OCI-M2 (cell line): ENCODE measurements around the gene EIPR1.
"Not testable (repeated sequence)": the region's sequence is repeated elsewhere in the genome, so short reads cannot be mapped to it uniquely, and the experiment has no call there.

Source experiments
- DNase-seq: peaks from one replicate; lab custom pipeline; 2025; ENCODE audit not compliant: unreplicated experiment; lab: John Stamatoyannopoulos, UW

The EIPR1 gene

GRCh38 chr2:3403587-3404334, 26.1 kb upstream of the EIPR1 start:
- no peak for DNase-seq

GRCh38 chr2:3399829-3400228, 22.2 kb upstream of the EIPR1 start:
- no peak for DNase-seq

- DNase-seq, result no peak
Observed at GRCh38 chr2:3399381-3399780, 21.8 kb upstream of the EIPR1 start.

GRCh38 chr2:3398857-3399256, 21.2 kb upstream of the EIPR1 start:
- DNase-seq, result no peak

GRCh38 chr2:3396920-3397559, 19.4 kb upstream of the EIPR1 start:
- DNase-seq, result no peak

GRCh38 chr2:3392216-3392615, 14.6 kb upstream of the EIPR1 start:
- no peak for DNase-seq

DNA sequence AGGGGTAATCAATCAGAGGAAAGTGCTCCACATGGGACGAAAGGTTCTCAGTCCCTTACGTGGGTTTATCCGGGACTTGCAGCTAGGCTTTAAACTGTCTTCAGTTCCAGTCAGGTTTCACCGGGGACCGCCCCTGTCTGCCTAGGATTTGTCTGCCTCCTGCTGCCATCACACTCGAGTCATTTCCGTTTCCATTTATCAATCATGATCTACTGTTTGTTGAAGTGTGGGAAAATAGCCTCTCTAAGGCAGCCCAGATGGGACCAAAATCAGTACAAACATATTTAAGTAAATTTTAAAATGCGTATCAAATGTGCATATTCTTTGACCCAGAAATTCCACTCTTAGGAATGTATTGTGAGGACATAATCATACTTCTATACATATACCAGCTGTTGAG, 12.4 kb upstream of the EIPR1 start:
- no peak for DNase-seq

- DNase-seq, result no peak
Observed at GRCh38 chr2:3389193-3389592, 11.6 kb upstream of the EIPR1 start.

DNA sequence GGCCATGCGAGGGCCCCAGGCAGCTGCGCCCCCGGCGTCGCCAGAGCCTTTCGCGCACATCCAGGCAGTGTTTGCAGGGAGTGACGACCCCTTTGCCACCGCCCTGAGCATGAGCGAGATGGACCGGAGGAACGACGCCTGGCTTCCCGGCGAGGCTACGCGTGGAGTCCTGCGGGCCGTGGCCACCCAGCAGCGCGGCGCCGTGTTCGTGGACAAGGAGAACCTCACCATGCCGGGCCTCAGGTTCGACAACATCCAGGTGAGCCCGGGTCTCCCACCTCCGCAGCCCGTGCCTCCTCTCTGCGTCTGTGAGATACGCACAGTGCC, 10.8 kb upstream of the EIPR1 start:
- no peak for DNase-seq

DNA sequence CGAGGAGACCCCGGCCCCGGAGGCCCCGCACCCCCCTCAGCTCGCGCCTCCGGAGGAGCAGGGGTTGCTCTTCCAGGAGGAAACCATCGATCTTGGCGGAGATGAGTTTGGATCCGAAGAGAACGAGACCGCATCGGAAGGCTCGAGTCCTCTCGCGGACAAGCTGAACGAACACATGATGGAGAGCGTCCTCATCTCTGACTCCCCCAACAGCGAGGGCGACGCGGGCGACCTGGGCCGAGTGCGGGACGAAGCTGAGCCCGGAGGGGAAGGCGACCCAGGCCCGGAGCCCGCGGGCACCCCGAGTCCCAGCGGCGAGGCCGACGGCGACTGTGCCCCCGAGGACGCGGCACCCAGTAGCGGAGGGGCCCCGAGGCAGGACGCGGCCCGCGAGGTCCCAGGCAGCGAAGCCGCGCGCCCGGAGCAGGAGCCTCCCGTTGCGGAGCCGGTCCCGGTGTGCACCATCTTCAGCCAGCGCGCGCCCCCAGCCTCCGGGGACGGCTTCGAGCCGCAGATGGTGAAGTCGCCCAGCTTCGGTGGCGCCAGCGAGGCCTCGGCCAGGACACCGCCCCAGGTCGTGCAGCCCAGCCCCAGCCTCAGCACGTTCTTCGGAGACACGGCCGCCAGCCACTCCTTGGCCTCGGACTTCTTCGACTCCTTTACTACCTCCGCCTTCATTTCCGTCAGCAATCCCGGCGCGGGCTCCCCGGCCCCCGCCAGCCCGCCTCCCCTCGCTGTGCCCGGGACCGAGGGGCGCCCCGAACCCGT, 10.2 kb upstream of the EIPR1 start:
- DNase-seq, result no peak

DNA sequence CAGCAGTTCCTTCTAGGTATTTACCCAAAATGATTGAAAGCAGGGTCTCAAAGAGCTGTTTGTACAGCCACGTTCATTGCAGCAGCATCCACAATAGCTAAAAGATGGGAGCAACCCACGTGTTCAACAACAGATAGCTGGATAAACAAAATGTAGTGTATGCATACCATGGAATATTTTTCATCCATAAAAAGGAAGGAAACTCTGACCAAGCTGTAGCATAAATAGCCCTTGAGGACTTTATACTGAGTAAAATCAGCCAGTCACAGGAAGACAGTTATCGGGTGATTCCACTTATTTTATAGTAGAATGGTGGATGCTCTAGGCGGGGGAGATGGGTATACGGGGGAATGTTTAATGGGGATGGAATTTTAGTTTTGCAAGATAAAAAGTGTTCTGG, 9.4 kb upstream of the EIPR1 start:
- DNase-seq, result no peak

DNA sequence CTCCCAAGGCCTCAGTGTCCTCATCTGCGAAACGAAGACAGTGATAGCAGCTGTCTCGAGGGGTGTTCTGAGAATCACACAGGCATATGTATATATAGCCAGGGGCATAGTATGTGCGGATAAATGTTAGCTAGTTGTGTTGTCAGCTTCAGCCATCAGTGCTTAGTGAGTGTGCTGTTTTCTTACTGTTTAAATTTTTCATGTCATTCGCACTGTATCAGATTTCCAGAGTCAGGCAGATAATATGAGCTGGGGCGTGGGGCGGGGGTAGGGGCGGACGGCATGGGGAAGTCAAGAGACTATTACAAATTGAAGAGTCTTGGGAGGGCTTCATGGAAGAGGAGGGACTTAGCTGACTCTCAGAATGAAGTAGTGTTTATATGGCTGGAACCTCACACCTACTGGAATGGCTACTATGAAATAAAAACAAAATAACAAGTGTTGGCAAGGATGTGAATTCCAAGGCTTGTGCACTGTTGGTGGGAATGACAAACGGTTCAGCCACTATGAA, 8.9 kb upstream of the EIPR1 start:
- DNase-seq, result no peak

DNA sequence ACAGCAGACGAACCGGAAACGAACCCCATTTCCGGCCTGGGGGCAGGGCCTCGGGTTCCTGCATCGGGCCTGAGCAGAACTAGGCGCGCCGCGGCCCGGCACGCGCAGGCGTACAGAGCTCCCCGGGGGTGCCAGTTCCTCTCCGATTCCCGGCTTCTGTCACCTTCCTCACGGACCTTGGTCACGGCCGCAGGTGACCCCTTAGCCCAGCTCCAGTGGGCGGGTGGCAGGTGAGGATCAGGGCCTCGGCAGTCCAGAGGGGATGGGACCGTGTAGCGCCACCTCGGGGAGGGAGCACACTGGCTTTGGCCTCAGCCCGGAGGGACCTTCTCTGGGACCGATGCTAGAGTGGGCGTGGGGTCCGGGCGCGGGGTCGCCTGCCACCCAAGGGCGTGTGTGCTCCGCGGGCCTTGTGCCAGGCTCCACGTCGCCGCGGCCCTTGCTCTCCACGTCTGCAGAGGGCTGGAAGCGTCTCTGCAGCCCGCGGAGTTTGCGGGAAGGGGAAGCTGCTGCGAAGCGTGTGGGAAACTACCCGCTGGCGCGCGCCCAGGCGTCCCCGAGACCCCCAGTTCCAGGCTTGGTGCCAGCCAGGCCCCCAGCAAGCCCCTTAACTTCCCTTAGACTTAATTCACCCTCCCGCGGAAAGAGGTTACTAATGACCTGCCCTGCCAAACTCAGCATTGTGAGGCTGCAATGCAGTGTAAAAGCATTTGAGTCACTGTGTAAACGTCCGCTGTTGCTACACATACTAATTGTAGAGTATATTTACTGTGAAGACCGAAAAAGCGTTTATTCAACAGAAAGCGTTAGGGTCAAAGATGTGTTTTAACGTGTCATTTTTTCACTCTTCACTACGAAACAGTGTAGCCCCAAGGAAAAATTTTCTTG, 2.3 kb upstream of the EIPR1 start, which contains the start of gene TRAPPC12:
TRAPPC12 (plus strand) TSS at position 48 of the 888 bp plus-strand sequence. CDS start 7,930 bp downstream, outside the sequence.
- DNase-seq, result peak; percentile 68

GRCh38 chr2:3379339-3379646, 1.7 kb upstream of the EIPR1 start:
- no peak for DNase-seq

DNA sequence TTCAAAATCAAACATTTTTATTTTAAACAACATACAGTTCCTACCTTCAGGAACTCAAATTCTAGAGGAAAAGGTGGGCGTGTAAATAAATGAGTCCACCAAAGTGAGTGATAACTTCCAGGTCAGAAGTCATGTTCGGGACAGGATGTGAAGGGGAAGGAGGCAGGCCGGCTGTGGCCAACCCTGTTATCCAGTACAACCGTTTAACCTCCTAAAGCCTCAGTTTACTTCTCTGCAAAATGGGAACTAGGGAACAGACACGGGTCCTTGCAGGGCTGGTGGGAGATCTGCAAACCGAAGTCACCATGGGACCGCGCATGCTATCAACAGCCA, 373 bp downstream of the EIPR1 start:
- no peak for DNase-seq

DNA sequence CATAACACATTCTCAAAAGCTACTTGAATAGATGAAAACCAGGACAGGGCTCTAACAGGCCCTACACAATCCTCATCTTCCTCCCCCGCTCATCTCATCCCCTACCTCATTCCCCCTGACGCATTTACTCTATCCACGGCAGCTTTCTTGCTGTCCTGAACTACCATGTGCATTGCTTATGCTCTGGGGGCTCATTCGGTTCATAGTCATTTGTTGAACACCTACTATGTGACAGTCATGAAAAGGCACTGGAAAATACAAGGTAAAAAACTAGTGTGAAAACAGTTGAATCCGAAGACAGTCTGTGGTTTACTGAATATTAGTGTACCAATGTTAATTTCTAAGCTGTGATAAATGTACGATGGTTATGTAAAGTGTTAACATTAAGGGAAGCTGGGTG, 797 bp downstream of the EIPR1 start:
- no peak for DNase-seq

DNA sequence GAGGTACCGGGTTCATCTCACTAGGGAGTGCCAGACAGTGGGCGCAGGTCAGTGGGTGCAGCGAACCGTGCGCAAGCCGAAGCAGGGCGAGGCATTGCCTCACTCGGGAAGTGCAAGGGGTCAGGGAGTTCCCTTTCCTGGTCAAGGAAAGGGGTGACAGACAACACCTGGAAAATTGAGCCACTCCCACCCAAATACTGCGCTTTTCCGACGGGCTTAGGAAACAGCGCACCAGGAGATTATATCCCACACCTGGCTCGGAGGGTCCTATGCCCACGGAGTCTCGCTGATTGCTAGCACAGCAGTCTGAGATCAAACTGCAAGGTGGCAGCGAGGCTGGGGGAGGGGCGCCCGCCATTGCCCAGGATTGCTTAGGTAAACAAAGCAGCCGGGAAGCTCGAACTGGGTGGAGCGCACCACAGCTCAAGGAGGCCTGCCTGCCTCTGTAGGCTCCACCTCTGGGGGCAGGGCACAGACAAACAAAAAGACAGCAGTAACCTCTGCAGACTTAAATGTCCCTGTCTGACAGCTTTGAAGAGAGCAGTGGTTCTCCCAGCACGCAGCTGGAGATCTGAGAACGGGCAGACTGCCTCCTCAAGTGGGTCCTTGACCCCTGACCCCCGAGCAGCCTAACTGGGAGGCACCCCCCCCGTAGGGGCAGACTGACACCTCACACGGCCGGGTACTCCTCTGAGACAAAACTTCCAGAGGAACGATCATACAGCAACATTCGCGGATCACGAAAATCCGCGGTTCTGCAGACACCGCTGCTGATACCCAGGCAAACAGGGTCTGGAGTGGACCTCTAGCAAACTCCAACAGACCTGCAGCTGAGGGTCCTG, 8.1 kb downstream of the EIPR1 start:
- not testable (repeated sequence) for DNase-seq

- DNase-seq, result no peak
Observed at GRCh38 chr2:3368261-3368722, 9.3 kb downstream of the EIPR1 start.

GRCh38 chr2:3365219-3365618, 12.4 kb downstream of the EIPR1 start:
- no peak for DNase-seq
